Cardiac septum (tissue), 1 donor: ENCODE measurements around the gene FEM1A. TPM values are rescaled to one million over a fixed set of nuclear protein-coding genes. Genes with fewer than 3 reads are reported as not detected.
"Not testable (repeated sequence)": the region's sequence is repeated elsewhere in the genome, so short reads cannot be mapped to it uniquely, and the experiment has no call there.

Experiments used
- DNase-seq: peaks from one replicate; pipeline ENCODE4 v3.0.0-alpha.2; 2020; ENCODE audit warnings: low spot score
- intact Hi-C: fragments of 100-400 bp; cut with DNase I; formaldehyde crosslinking; loops from one replicate; pipeline ENCODE4 v1.14.0; 2022
- total RNA-seq: library from RNA; stranded (reverse); fragmentation: NEBNext Ultra II Directional; extraction: Animal tissue kit (Norgen Biotek cat#: 25700); gene quantifications from one replicate; pipeline ENCODE4 v1.2.1, GENCODE V29; 2021
- donor health status: DM: no; HTN: no; CAD: no.

Gene FEM1A
- total RNA-seq, 1 donor from 2014 or later, result 33.2 TPM

GRCh38 chr19:4805140-4805539 is 13.6 kb downstream of the FEM1A start:
- intact Hi-C loops, DNase-seq: not testable (repeated sequence)

- no peak for DNase-seq
- intact Hi-C loops, result no loop called here
These were observed 14.8 kb downstream of the FEM1A start for GRCh38 chr19:4806384-4806783.

- no peak for DNase-seq
- intact Hi-C loops, result no loop called here
These were observed 15.7 kb downstream of the FEM1A start for GRCh38 chr19:4807188-4807587.

- DNase-seq, result peak; percentile 86
- intact Hi-C loops, result loop anchor here (2.0 to 5.0 kb wide), 3 partner anchors 56 to 219 kb away; partner anchors contain the start of gene PLIN3
These were observed 20.0 kb downstream of the FEM1A start for GRCh38 chr19:4811328-4812131.

GRCh38 chr19:4814625-4815425 is 23.3 kb downstream of the FEM1A start:
- DNase-seq, result no peak
- intact Hi-C loops, result loop anchor here (5.0 kb wide), 2 partner anchors 52 to 97 kb away; partner anchors contain the start of gene PLIN3

GRCh38 chr19:4815426-4816201 is 24.1 kb downstream of the FEM1A start:
- intact Hi-C loops, result no loop called here

GRCh38 chr19:4816202-4816949 is 24.8 kb downstream of the FEM1A start:
- intact Hi-C loops, result no loop called here
- no peak for DNase-seq

More at GRCh38 chr19:4815426-4816201, 24.1 kb downstream of the FEM1A start:
- DNase-seq, result peak; percentile 94

- intact Hi-C loops, result no loop called here
- no peak for DNase-seq
These were observed 25.4 kb downstream of the FEM1A start for GRCh38 chr19:4816950-4817278.

- DNase-seq, result no peak
- intact Hi-C loops, result no loop called here
These were observed 26.1 kb downstream of the FEM1A start for GRCh38 chr19:4817467-4818277.

GRCh38 chr19:4821265-4821664 is 29.7 kb downstream of the FEM1A start:
- intact Hi-C loops, result no loop called here
- DNase-seq, result no peak

GRCh38 chr19:4822354-4822753 is 30.8 kb downstream of the FEM1A start:
- intact Hi-C loops, DNase-seq: not testable (repeated sequence)

GRCh38 chr19:4823577-4823976 is 32.0 kb downstream of the FEM1A start:
- DNase-seq, result no peak
- intact Hi-C loops, result no loop called here

GRCh38 chr19:4829001-4829712 is 37.6 kb downstream of the FEM1A start:
- DNase-seq, result no peak
- intact Hi-C loops, result no loop called here

- intact Hi-C loops, result no loop called here
- no peak for DNase-seq
These were observed 38.8 kb downstream of the FEM1A start for GRCh38 chr19:4830332-4830731.

GRCh38 chr19:4830768-4831265 is 39.3 kb downstream of the FEM1A start:
- DNase-seq, result no peak
- intact Hi-C loops, result no loop called here

- peak; percentile 89 for DNase-seq
- intact Hi-C loops, result no loop called here
These were observed 39.9 kb downstream of the FEM1A start, which contains the start of gene TICAM1 for GRCh38 chr19:4831304-4831978. Gene TICAM1, minus strand, starts transcription at chr19:4831712. Its CDS starts 13,335 bp downstream, at chr19:4818377.

GRCh38 chr19:4831979-4832340 is 40.4 kb downstream of the FEM1A start:
- DNase-seq, intact Hi-C loops: not testable (repeated sequence)
